ENCODE measurements around the gene CD40LG.
A peak's percentile ranks its signal among the peaks of the same experiment; 100 is the strongest.

CD40LG gene

GRCh38 chrX:136694431-136695087 lies 46.6 kb downstream of the CD40LG start:
- peak in 2 of 56 donors; percentile 0 to 1 for DNase-seq

DNA sequence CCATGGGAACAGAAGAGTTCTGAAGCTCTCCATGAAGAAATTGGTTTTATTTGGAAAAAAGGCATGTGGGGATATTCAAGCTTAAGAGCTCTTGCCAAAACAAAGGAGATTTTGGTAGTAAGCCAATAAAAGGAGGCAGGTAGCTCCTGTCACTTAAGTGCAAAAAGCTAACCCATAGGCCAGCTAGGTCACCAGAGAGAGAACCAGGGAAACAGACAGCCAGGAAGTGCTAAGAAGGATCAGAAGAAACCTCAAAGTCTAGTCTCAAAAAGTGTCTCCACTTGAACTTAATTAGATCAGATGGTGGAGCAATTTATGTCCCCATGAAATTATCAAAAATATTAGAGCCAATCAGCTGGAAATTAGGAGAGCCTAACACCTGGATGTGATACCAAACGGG lies 49.2 kb downstream of the CD40LG start:
- no peak for DNase-seq

GRCh38 chrX:136708348-136708747 lies 60.4 kb downstream of the CD40LG start:
- no peak for DNase-seq

Measured in nucleus accumbens (tissue), 56 donors.